ENCODE data around the gene ADSL.

Gene ADSL

GRCh38 chr22:40347300-40347699, 1.0 kb downstream of the ADSL start:
- H3K4me3 Mint-ChIP-seq, result peak overlapping the region; percentile 98
- peak overlapping the region; percentile 82 for H3K27ac Mint-ChIP-seq
- DNase-seq, result no peak
- TF ChIP-seq, protein P1, sequence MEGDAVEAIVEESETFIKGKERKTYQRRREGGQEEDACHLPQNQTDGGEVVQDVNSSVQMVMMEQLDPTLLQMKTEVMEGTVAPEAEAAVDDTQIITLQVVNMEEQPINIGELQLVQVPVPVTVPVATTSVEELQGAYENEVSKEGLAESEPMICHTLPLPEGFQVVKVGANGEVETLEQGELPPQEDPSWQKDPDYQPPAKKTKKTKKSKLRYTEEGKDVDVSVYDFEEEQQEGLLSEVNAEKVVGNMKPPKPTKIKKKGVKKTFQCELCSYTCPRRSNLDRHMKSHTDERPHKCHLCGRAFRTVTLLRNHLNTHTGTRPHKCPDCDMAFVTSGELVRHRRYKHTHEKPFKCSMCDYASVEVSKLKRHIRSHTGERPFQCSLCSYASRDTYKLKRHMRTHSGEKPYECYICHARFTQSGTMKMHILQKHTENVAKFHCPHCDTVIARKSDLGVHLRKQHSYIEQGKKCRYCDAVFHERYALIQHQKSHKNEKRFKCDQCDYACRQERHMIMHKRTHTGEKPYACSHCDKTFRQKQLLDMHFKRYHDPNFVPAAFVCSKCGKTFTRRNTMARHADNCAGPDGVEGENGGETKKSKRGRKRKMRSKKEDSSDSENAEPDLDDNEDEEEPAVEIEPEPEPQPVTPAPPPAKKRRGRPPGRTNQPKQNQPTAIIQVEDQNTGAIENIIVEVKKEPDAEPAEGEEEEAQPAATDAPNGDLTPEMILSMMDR (IDR thresholded peaks at IDR 0.05), result no peak
- H3K9me3 Mint-ChIP-seq, result no peaks in the 10 kb centered on the region
- H3K27me3 Mint-ChIP-seq (ENCODE audit: low read depth, poor library complexity), result peaks cover 8% of the 10 kb centered on the region
- peaks cover 26% of the 10 kb centered on the region for H3K36me3 Mint-ChIP-seq (ENCODE audit: low read depth)
- H3K4me1 Mint-ChIP-seq, result peaks cover 27% of the 10 kb centered on the region

DNA sequence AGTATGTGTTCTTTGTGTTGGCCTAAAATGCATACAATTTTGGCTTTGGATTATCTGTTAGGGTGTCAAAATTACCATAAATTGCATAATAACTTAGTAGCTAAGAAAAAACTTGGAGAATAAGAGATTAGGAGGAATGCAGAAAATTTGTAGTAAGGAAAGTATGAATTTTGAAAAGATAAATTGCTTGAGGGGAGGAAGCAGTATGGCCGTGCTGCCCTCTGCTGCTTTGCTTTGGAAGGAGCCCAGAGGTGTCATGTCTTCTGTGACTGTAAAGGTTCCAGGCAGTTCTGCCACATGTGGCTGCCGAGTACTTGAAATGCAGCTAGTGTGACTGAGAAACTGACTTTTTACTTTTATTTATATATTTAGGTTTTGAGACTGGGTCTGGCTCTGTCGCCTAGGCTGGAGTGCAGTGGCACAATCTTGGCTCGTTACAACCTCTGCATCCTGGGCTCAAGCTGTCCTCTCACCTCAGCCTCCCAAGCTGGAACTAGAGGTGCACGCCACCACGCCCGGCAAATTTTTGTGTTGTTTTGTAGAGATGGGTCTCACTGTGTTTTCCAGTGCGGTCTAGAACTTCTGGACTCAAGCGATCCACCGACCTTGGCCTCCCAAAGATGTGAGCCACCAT, 1.8 kb downstream of the ADSL start:
- Mint-ChIP-seq H3K27ac (peak overlapping the region; percentile 16), H3K36me3 (ENCODE audit: low read depth) (peaks cover 29% of the 10 kb centered on the region), H3K9me3 (no peaks in the 10 kb centered on the region), H3K4me1 (peaks cover 23% of the 10 kb centered on the region), H3K4me3 (peak overlapping the region; percentile 98), H3K27me3 (ENCODE audit: low read depth, poor library complexity) (peaks cover 6% of the 10 kb centered on the region)
- DNase-seq, result peak; percentile 35
- TF ChIP-seq, protein P1 (IDR thresholded peaks at IDR 0.05), result peak; percentile 60

DNA sequence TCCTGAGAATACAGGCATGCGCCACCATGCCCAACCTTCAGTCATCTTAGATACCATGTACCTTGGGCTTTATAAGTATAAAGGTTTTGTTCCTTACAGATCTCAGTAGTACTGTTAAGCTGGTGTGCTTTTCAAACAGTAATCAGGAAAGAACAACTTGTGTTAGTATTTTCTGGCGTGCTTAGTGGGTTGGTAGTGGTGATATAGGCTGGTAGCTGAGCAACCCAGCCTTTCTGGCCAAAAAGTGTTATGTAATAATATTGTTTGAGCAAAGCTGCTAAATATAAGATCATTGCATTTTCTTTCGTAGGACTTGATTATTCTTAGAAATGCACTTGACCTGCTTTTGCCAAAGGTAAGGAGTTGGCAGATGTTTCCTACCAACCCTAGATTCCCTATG, 6.5 kb downstream of the ADSL start:
- peaks cover 12% of the 10 kb centered on the region for H3K4me1 Mint-ChIP-seq
- DNase-seq, result no peak
- H3K27me3 Mint-ChIP-seq (ENCODE audit: low read depth, poor library complexity), result no peaks in the 10 kb centered on the region
- TF ChIP-seq, protein P1 (IDR thresholded peaks at IDR 0.05), result no peak
- no peak overlapping the region for H3K27ac Mint-ChIP-seq
- H3K36me3 Mint-ChIP-seq (ENCODE audit: low read depth), result peaks cover 64% of the 10 kb centered on the region
- H3K9me3 Mint-ChIP-seq, result no peaks in the 10 kb centered on the region
- H3K4me3 Mint-ChIP-seq, result no peak overlapping the region

- TF ChIP-seq, protein P1 (IDR thresholded peaks at IDR 0.05), result no peak
- no peak overlapping the region for H3K27ac Mint-ChIP-seq
- peaks cover 84% of the 10 kb centered on the region for H3K36me3 Mint-ChIP-seq (ENCODE audit: low read depth)
- H3K27me3 Mint-ChIP-seq (ENCODE audit: low read depth, poor library complexity), result peaks cover 3% of the 10 kb centered on the region
- no peaks in the 10 kb centered on the region for H3K9me3 Mint-ChIP-seq
- H3K4me1 Mint-ChIP-seq, result no peaks in the 10 kb centered on the region
- no peak overlapping the region for H3K4me3 Mint-ChIP-seq
- DNase-seq, result no peak
Measured at GRCh38 chr22:40361100-40361499, 14.8 kb downstream of the ADSL start.

- TF ChIP-seq, protein P1 (IDR thresholded peaks at IDR 0.05), result no peak
- no peak for DNase-seq
- Mint-ChIP-seq H3K27ac (no peak overlapping the region), H3K9me3 (no peaks in the 10 kb centered on the region), H3K27me3 (ENCODE audit: low read depth, poor library complexity) (peaks cover 3% of the 10 kb centered on the region), H3K4me3 (no peak overlapping the region), H3K4me1 (no peaks in the 10 kb centered on the region), H3K36me3 (ENCODE audit: low read depth) (peaks cover 89% of the 10 kb centered on the region)
Measured at GRCh38 chr22:40363059-40363458, 16.8 kb downstream of the ADSL start.

- Mint-ChIP-seq H3K27me3 (ENCODE audit: low read depth, poor library complexity) (peaks cover 3% of the 10 kb centered on the region), H3K9me3 (no peaks in the 10 kb centered on the region), H3K4me1 (no peaks in the 10 kb centered on the region), H3K4me3 (no peak overlapping the region), H3K36me3 (ENCODE audit: low read depth) (peaks cover 85% of the 10 kb centered on the region), H3K27ac (peak overlapping the region; percentile 57)
- TF ChIP-seq, protein P1 (IDR thresholded peaks at IDR 0.05), result no peak
- no peak for DNase-seq
Measured at GRCh38 chr22:40364431-40364830, 18.1 kb downstream of the ADSL start.
